ENCODE measurements around the gene GNAQ. TPM values are rescaled to one million over a fixed set of nuclear protein-coding genes. Genes with fewer than 3 reads are reported as not detected.

GNAQ gene
- total RNA-seq, 3 donors from 2014 or later (not counting 1 experiment from before 2014, with no cell fraction given): 17.8 to 51.6 (median 24.5) TPM

- DNase-seq: no peak
- Histone ChIP-seq H3K4me1 (ENCODE audit: control insufficient read depth, insufficient read depth, low read length) (no peaks in the 10 kb centered on the region), H3K27me3 (ENCODE audit: control insufficient read depth, insufficient read depth, low read length) (no peaks in the 10 kb centered on the region), H3K4me3 (ENCODE audit: low read length) (no peak overlapping the region), H3K9me3 (ENCODE audit: control insufficient read depth, insufficient read depth, low read length) (no peaks in the 10 kb centered on the region), H3K36me3 (ENCODE audit: control insufficient read depth, insufficient read depth, low read length) (no peaks in the 10 kb centered on the region), H3K27ac (ENCODE audit: low read length) (no peak overlapping the region)
- Mint-ChIP-seq H3K9me3 (no peaks in the 10 kb centered on the region), H3K27ac (no peak overlapping the region), H3K4me1 (no peaks in the 10 kb centered on the region), H3K36me3 (no peaks in the 10 kb centered on the region), H3K27me3 (ENCODE audit: low read depth in 2 of 2) (no peaks in the 10 kb centered on the region), H3K4me3 (no peak overlapping the region)
- intact Hi-C loops (cut with micrococcal nuclease): no loop called here
- no peak for ATAC-seq
- TF ChIP-seq CTCF (IDR thresholded peaks at IDR 0.05): no peak
- WGBS (ENCODE audit: insufficient coverage): 83% methylated on average over 2 of the region's 5 CpGs
Observed at GRCh38 chr9:77769246-77769645, 262.4 kb downstream of the GNAQ start.

- WGBS (ENCODE audit: insufficient coverage): 91% methylated on average over 3 of the region's 3 CpGs
- H3K36me3 ChIP-seq (ENCODE audit: control insufficient read depth, insufficient read depth, low read length): no peaks in the 10 kb centered on the region
- Mint-ChIP-seq H3K9me3 (no peaks in the 10 kb centered on the region), H3K27me3 (ENCODE audit: low read depth in 2 of 2) (no peaks in the 10 kb centered on the region), H3K36me3 (no peaks in the 10 kb centered on the region), H3K27ac (no peak overlapping the region), H3K4me1 (no peaks in the 10 kb centered on the region), H3K4me3 (no peak overlapping the region)
- H3K4me1 ChIP-seq (ENCODE audit: control insufficient read depth, insufficient read depth, low read length): no peaks in the 10 kb centered on the region
- TF ChIP-seq CTCF (IDR thresholded peaks at IDR 0.05): no peak
- no peak for ATAC-seq
- H3K27ac ChIP-seq (ENCODE audit: low read length): no peak overlapping the region
- H3K4me3 ChIP-seq (ENCODE audit: low read length): no peak overlapping the region
- no peak for DNase-seq
- no peaks in the 10 kb centered on the region for H3K9me3 ChIP-seq (ENCODE audit: control insufficient read depth, insufficient read depth, low read length)
- no peaks in the 10 kb centered on the region for H3K27me3 ChIP-seq (ENCODE audit: control insufficient read depth, insufficient read depth, low read length)
- intact Hi-C loops (cut with micrococcal nuclease): no loop called here
Observed at GRCh38 chr9:77766587-77766986, 265.0 kb downstream of the GNAQ start.

GRCh38 chr9:77765781-77766259, 265.8 kb downstream of the GNAQ start:
- Mint-ChIP-seq H3K36me3 (no peaks in the 10 kb centered on the region), H3K27ac (no peak overlapping the region), H3K4me1 (no peaks in the 10 kb centered on the region), H3K4me3 (no peak overlapping the region), H3K9me3 (no peaks in the 10 kb centered on the region), H3K27me3 (ENCODE audit: low read depth in 2 of 2) (no peaks in the 10 kb centered on the region)
- Histone ChIP-seq H3K27ac (ENCODE audit: low read length) (no peak overlapping the region), H3K36me3 (ENCODE audit: control insufficient read depth, insufficient read depth, low read length) (no peaks in the 10 kb centered on the region), H3K27me3 (ENCODE audit: control insufficient read depth, insufficient read depth, low read length) (no peaks in the 10 kb centered on the region), H3K9me3 (ENCODE audit: control insufficient read depth, insufficient read depth, low read length) (no peaks in the 10 kb centered on the region), H3K4me3 (ENCODE audit: low read length) (no peak overlapping the region), H3K4me1 (ENCODE audit: control insufficient read depth, insufficient read depth, low read length) (no peaks in the 10 kb centered on the region)
- 80% methylated on average over 1 of the region's 2 CpGs for WGBS (ENCODE audit: insufficient coverage)
- TF ChIP-seq CTCF (IDR thresholded peaks at IDR 0.05): no peak
- intact Hi-C loops (cut with micrococcal nuclease): no loop called here
- no peak for ATAC-seq
- DNase-seq: no peak

Measured in natural killer cell (primary cell).